Upper lobe of left lung (tissue), 6 donors: ENCODE data around the gene C4orf17. TPM values are rescaled to one million over a fixed set of nuclear protein-coding genes. Genes with fewer than 3 reads are reported as not detected.
"Not testable (repeated sequence)": the region's sequence is repeated elsewhere in the genome, so short reads cannot be mapped to it uniquely, and the experiment has no call there.

Experiments
- ATAC-seq, 2 donors: fragments of 200-7000 bp; cut with Tn5 transposase; one replicate each; pipeline ENCODE4 v1.9.1; 2022; ENCODE audit warnings: mild to moderate bottlenecking in 2 of 2, moderate library complexity in 2 of 2; ENCODE audit not compliant: low FRiP score in 2 of 2
- DNase-seq, 2 donors: peaks; one replicate each; pipeline ENCODE4 v3.0.0-alpha.2; 2019 to 2020
- H3K27ac ChIP-seq, 4 donors: fragments of 200-600 bp; sonication (generic); one replicate each; pipeline ENCODE4 v1.5.1; 2016 to 2019
- H3K27me3 ChIP-seq, 4 donors: fragments of 200-600 bp; sonication (generic); one replicate each; pipeline ENCODE4 v1.5.1; 2017 to 2019
- H3K36me3 ChIP-seq, 4 donors: fragments of 200-600 bp; sonication (generic); one replicate each; pipeline ENCODE4 v1.5.1; 2016 to 2019
- H3K4me1 ChIP-seq, 4 donors: fragments of 200-600 bp; sonication (generic); one replicate each; pipeline ENCODE4 v1.5.1; 2018 to 2019
- H3K4me3 ChIP-seq, 4 donors: fragments of 200-600 bp; sonication (generic); one replicate each; pipeline ENCODE4 v1.5.1; 2017 to 2019; ENCODE audit warnings: mild to moderate bottlenecking in 2 of 4, moderate library complexity in 1 of 4
- H3K9me3 ChIP-seq, 4 donors: fragments of 200-600 bp; sonication (generic); one replicate each; pipeline ENCODE4 v1.5.1; 2018 to 2019
- EP300 ChIP-seq, 4 donors: sonication (generic); formaldehyde crosslinking; IDR thresholded peaks; one replicate each; pipeline ENCODE4 v1.5.1; 2017; ENCODE audit warnings: antibody characterized with exemption in 4 of 4, control low read depth in 2 of 4
- POLR2A ChIP-seq, 4 donors: fragments of 450-650 bp; IDR thresholded peaks; one replicate each; pipeline ENCODE4 v1.5.1; 2016 to 2017; ENCODE audit warnings: antibody characterized with exemption in 4 of 4, mild to moderate bottlenecking in 2 of 4
- POLR2AphosphoS5 ChIP-seq, 2 donors: sonication (generic); formaldehyde crosslinking; IDR thresholded peaks; one replicate each; pipeline ENCODE4 v1.5.1; 2017; ENCODE audit warnings: antibody characterized with exemption in 2 of 2
- WGBS, 2 donors: methylation state at CpG; one replicate each; pipeline ENCODE4 v1.1.5; 2017 to 2018; 5-methylcytosine and 5-hydroxymethylcytosine counted together
- total RNA-seq, 6 donors: library from RNA; depleted of rRNA in 4 of 6; stranded (reverse); fragments of >200 nt in 4 of 6; gene quantifications; one replicate each; pipeline versions ENCODE4 v1.1.0 to v1.2.1, GENCODE V29; 2016 to 2021
- TF ChIP-seq, protein P1 (sequence below), 6 experiments: fragments of 450-650 bp in 4 of 6; fragments of 200-600 bp in 2 of 6; sonication (generic) in 2 of 6; IDR thresholded peaks; one replicate each; pipeline ENCODE4 v1.5.1; 2016 to 2019; ENCODE audit warnings: antibody characterized with exemption in 6 of 6
- donor health status: DM: no; HTN: no; CAD: no; lungs with moderate emphysema.
- donor health status: DM: no; HTN: yes; CAD: no; lungs with severe emphysema.

The C4orf17 gene
- total RNA-seq, 6 donors from 2014 or later = not detected

DNA sequence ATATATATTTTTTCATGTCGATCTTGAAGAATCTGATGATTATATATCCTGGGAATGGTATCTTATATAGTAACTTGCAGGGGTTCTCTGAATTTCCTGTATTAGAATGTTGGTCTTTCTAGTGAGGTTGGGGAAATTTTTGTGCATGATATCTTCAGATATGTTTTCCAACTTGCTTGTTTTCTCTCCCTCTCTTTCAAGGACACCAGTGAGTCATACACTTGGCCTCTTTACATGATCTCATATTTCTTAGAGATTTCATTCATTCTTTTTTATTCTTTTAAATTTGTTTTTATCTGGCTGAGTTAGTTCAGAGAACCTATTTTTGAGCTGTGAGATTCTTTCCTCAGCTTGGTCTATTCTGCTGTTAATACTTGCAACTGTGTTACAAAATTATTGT is 27.2 kb upstream of the C4orf17 start:
- TF ChIP-seq EP300 (IDR thresholded peaks at IDR 0.05) (no peak), POLR2AphosphoS5 (IDR thresholded peaks at IDR 0.05) (no peak), POLR2A (IDR thresholded peaks at IDR 0.05) (no peak)
- TF ChIP-seq, protein P1, sequence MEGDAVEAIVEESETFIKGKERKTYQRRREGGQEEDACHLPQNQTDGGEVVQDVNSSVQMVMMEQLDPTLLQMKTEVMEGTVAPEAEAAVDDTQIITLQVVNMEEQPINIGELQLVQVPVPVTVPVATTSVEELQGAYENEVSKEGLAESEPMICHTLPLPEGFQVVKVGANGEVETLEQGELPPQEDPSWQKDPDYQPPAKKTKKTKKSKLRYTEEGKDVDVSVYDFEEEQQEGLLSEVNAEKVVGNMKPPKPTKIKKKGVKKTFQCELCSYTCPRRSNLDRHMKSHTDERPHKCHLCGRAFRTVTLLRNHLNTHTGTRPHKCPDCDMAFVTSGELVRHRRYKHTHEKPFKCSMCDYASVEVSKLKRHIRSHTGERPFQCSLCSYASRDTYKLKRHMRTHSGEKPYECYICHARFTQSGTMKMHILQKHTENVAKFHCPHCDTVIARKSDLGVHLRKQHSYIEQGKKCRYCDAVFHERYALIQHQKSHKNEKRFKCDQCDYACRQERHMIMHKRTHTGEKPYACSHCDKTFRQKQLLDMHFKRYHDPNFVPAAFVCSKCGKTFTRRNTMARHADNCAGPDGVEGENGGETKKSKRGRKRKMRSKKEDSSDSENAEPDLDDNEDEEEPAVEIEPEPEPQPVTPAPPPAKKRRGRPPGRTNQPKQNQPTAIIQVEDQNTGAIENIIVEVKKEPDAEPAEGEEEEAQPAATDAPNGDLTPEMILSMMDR (IDR thresholded peaks at IDR 0.05) = no peak
- no peak overlapping the region for H3K4me3 ChIP-seq
- no peak for ATAC-seq
- no peaks in the 10 kb centered on the region for H3K36me3 ChIP-seq
- H3K4me1 ChIP-seq = no peaks in the 10 kb centered on the region
- no peak for DNase-seq
- H3K27ac ChIP-seq = no peak overlapping the region
- peaks cover 7 to 29% (median 19%) of the 10 kb centered on the region in 4 donors for H3K9me3 ChIP-seq
- no peaks in the 10 kb centered on the region for H3K27me3 ChIP-seq
- 92% methylated on average over 1 of the region's 1 CpG for WGBS, 2 donors

DNA sequence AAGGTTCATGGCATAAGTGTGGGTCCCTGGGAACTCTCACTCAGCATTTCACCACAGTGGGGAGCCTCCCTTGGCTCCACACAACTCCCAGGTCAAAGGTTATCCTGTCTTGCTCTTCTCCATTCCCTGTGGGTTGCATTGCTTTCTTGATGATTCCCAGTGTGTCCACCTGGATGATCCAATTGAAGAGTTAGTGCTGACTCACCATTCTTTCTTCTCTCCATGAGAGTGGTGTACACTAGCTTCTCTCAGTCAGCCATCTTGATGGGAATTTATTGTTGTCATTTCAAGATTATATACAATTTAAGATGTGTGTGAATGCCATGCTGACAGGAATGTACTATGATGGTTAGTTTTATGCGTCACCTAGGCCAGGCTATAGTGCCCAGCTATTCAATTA is 25.6 kb upstream of the C4orf17 start:
- TF ChIP-seq, protein P1 (IDR thresholded peaks at IDR 0.05) = no peak
- no peak for TF ChIP-seq EP300 (IDR thresholded peaks at IDR 0.05)
- 94 to 100% methylated on average over 1 of the region's 1 CpG for WGBS, 2 donors
- no peak overlapping the region for H3K27ac ChIP-seq
- no peaks in the 10 kb centered on the region for H3K4me1 ChIP-seq
- DNase-seq = no peak
- no peak overlapping the region for H3K4me3 ChIP-seq
- no peaks in the 10 kb centered on the region for H3K27me3 ChIP-seq
- H3K9me3 ChIP-seq = peaks cover 7 to 29% (median 19%) of the 10 kb centered on the region in 4 donors
- no peak for ATAC-seq
- H3K36me3 ChIP-seq = no peaks in the 10 kb centered on the region

GRCh38 chr4:99486648-99487047 is 24.2 kb upstream of the C4orf17 start:
- DNase-seq, H3K27ac ChIP-seq, H3K4me1 ChIP-seq, H3K27me3 ChIP-seq, H3K4me3 ChIP-seq, H3K36me3 ChIP-seq, ATAC-seq: not testable (repeated sequence)
- 77 to 81% methylated on average over 3 of the region's 3 CpGs for whole genome bisulfite sequencing, 2 donors
- H3K9me3 ChIP-seq = peaks cover 7 to 29% (median 19%) of the 10 kb centered on the region in 4 donors

DNA sequence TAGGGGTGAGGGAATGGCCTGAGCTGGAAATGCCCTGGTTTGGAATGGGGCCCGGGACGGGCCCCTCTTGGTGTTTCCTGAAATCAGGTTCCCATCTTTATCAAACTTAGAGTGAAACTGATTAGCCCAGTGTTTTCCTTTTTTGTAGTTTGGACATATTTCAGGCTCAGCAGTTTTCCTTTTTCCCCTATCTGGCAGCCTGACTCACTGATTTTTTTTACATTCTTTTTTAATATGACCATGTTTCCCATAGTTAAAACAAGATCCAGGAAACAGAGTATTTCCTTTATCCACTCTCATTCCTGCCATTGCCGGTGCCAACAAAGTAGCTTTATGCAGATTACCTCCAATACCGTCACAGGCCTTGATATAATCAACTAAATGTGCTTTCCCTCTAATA is 20.5 kb upstream of the C4orf17 start:
- 53 to 66% methylated on average over 4 of the region's 4 CpGs for WGBS, 2 donors
- Histone ChIP-seq H3K4me1 (no peaks in the 10 kb centered on the region), H3K9me3 (peaks cover 7 to 31% (median 21%) of the 10 kb centered on the region in 4 donors), H3K27me3 (no peaks in the 10 kb centered on the region), H3K4me3 (no peak overlapping the region), H3K27ac (no peak overlapping the region), H3K36me3 (no peaks in the 10 kb centered on the region)
- TF ChIP-seq EP300 (IDR thresholded peaks at IDR 0.05) (no peak), POLR2AphosphoS5 (IDR thresholded peaks at IDR 0.05) (no peak), POLR2A (IDR thresholded peaks at IDR 0.05) (no peak)
- no peak for DNase-seq
- no peak for ATAC-seq

DNA sequence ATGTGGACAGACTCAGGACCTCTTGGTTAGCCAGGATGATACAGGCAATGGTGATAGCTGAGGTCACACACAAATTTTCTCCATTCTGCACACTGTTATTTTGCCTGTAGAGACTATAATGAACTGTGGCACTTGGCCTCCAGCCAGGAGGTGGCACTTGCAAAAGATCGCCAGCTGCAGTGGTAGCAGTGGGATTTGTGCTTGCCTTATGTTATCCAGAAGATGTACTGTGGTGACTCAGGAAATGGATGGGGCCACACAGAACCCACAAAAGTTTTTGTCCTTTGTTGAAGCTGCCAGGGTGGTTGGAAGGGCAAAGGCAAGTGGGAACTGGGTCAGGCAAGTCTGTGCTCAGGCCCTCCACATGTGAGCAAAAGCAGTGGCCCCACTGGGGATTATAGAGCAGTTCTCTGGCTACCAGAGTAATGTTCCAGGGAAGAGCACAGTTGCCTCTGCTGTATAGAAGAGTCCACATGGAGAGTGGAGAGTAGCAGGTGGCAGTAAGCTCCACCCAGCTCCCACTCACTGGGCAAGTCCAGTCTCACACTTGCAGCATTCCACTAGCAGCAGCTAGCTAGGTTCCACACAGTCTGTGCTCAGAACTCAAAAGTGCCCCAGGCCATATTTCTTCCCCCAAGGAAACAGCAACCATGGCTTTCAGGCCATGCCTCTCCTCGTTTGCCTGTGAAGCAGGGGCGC is 5.9 kb upstream of the C4orf17 start:
- Histone ChIP-seq H3K4me1 (no peaks in the 10 kb centered on the region), H3K4me3 (no peak overlapping the region), H3K27ac (no peak overlapping the region), H3K27me3 (no peaks in the 10 kb centered on the region), H3K9me3 (no peaks in the 10 kb centered on the region), H3K36me3 (no peaks in the 10 kb centered on the region)
- DNase-seq (no peak), ATAC-seq (peak in 1 of 2 donors; percentile 38)
- 83 to 92% methylated on average over 2 to 3 of the region's 3 CpGs for WGBS, 2 donors
- no peak for TF ChIP-seq POLR2AphosphoS5 (IDR thresholded peaks at IDR 0.05)
- TF ChIP-seq EP300 (IDR thresholded peaks at IDR 0.05) = no peak
- TF ChIP-seq, protein P1 (IDR thresholded peaks at IDR 0.05) = no peak
- no peak for TF ChIP-seq POLR2A (IDR thresholded peaks at IDR 0.05)

GRCh38 chr4:99506781-99507180 is 4.0 kb upstream of the C4orf17 start:
- no peaks in the 10 kb centered on the region for H3K27me3 ChIP-seq
- TF ChIP-seq, protein P1 (IDR thresholded peaks at IDR 0.05) = no peak
- no peak for TF ChIP-seq EP300 (IDR thresholded peaks at IDR 0.05)
- TF ChIP-seq POLR2A (IDR thresholded peaks at IDR 0.05) = no peak
- no peak for TF ChIP-seq POLR2AphosphoS5 (IDR thresholded peaks at IDR 0.05)
- 58 to 76% methylated on average over 2 of the region's 2 CpGs for WGBS, 2 donors
- H3K9me3 ChIP-seq = no peaks in the 10 kb centered on the region
- H3K27ac ChIP-seq = no peak overlapping the region
- H3K36me3 ChIP-seq = no peaks in the 10 kb centered on the region
- H3K4me3 ChIP-seq = no peak overlapping the region
- H3K4me1 ChIP-seq = no peaks in the 10 kb centered on the region
- ATAC-seq (no peak), DNase-seq (no peak)
